ENCODE results near the gene RGS11.

DNA sequence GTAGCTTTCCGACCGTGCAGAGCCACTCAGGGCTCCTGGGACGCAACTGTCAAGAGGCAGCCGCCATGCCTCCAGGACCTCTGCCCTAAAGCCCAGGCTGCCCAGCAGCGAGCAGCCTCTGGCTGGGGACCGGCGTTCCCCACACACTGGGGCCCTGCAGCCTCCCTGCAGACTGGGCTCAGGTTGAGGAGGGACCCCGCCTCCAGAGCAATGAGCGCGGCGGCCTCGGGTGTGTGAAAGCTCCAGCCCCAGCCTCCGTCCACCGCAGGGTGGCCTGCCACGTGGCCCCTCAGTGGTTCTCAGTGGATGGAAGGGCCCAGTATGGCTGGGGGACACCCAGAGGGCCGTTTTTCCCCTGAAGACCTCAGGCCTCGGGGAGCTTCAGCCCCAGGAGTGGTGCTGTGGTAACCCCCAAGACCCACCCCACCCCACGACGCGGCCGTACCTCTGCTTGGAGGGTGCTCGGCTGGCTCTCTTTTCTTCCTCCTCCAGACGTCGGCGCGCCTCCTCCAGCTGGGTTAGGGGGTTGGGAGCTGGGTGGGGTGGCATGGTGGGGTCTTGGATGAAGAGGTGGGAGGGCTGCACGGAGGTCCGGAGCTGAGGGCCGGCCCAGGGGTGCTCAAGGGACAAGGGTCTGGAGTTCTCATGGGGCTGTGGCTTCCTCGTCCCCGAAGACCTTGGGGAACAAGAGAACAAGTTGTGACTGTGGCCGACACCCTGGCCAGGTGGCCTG, 17.5 kb upstream of the RGS11 start:
- TF ChIP-seq, protein P1, sequence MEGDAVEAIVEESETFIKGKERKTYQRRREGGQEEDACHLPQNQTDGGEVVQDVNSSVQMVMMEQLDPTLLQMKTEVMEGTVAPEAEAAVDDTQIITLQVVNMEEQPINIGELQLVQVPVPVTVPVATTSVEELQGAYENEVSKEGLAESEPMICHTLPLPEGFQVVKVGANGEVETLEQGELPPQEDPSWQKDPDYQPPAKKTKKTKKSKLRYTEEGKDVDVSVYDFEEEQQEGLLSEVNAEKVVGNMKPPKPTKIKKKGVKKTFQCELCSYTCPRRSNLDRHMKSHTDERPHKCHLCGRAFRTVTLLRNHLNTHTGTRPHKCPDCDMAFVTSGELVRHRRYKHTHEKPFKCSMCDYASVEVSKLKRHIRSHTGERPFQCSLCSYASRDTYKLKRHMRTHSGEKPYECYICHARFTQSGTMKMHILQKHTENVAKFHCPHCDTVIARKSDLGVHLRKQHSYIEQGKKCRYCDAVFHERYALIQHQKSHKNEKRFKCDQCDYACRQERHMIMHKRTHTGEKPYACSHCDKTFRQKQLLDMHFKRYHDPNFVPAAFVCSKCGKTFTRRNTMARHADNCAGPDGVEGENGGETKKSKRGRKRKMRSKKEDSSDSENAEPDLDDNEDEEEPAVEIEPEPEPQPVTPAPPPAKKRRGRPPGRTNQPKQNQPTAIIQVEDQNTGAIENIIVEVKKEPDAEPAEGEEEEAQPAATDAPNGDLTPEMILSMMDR (conservative IDR thresholded peaks at IDR 0.05 in 1 of 2, IDR thresholded peaks at IDR 0.05 in 1 of 2; ENCODE audit: extremely low read depth in 1 of 2, insufficient read depth in 1 of 2, low read depth in 1 of 2, low read length in 2 of 2) = no peak
- no peak for TF ChIP-seq EZH2 (IDR thresholded peaks at IDR 0.05; ENCODE audit: borderline replicate concordance, low read length)
